Mucosa of descending colon (tissue), 3 donors: ENCODE data around the gene NKAIN2. TPM values are rescaled to one million over a fixed set of nuclear protein-coding genes. Genes with fewer than 3 reads are reported as not detected.

Experiments
- ATAC-seq: fragments of 200-7000 bp; cut with Tn5 transposase; one replicate; pipeline ENCODE4 v1.9.1; 2020; ENCODE audit warnings: mild to moderate bottlenecking, moderate library complexity
- DNase-seq, 3 donors: peaks; one replicate each; pipeline ENCODE4 v3.0.0-alpha.2; 2020
- H3K36me3 ChIP-seq: fragments of 200-600 bp; one replicate; pipeline ENCODE4 v1.8.0; 2021; ENCODE audit warnings: low read depth, mild to moderate bottlenecking
- H3K4me1 ChIP-seq: fragments of 200-600 bp; one replicate; pipeline ENCODE4 v1.8.0; 2021; ENCODE audit warnings: low read depth, mild to moderate bottlenecking
- H3K4me3 ChIP-seq: fragments of 200-600 bp; one replicate; pipeline ENCODE4 v1.8.0; 2021; ENCODE audit warnings: mild to moderate bottlenecking
- H3K9me3 ChIP-seq: fragments of 200-600 bp; one replicate; pipeline ENCODE4 v1.8.0; 2021; ENCODE audit warnings: mild to moderate bottlenecking
- intact Hi-C, 2 donors: fragments of 100-400 bp; cut with DNase I in 1 of 2; cut with micrococcal nuclease in 1 of 2; formaldehyde crosslinking; loops; one replicate each; pipeline versions ENCODE4 v1.11.0 to v1.11.1; 2022; cut with DNase I, micrococcal nuclease
- total RNA-seq, 3 donors: library from RNA; stranded (reverse); fragmentation: NEBNext Ultra II Directional in 2 of 3; extraction: Animal tissue kit (Norgen Biotek cat#: 25700) in 2 of 3; gene quantifications; one replicate each; pipeline versions ENCODE4 v1.2.1 to v1.2.4, GENCODE V29; 2021 to 2023
- TF ChIP-seq, protein P1 (sequence below): fragments of 200-600 bp; IDR thresholded peaks from one replicate; pipeline ENCODE4 v1.8.0; 2022; ENCODE audit warnings: antibody characterized with exemption, mild to moderate bottlenecking
- donor health status: DM: no; HTN: no; CAD: no; lungs with moderate emphysema.
- donor health status: DM: no; HTN: no; CAD: no.
- donor health status: DM: no; HTN: yes; CAD: no.

NKAIN2 gene
- total RNA-seq, 3 donors from 2014 or later, result 0.34 to 4.7 (median 0.69) TPM

DNA sequence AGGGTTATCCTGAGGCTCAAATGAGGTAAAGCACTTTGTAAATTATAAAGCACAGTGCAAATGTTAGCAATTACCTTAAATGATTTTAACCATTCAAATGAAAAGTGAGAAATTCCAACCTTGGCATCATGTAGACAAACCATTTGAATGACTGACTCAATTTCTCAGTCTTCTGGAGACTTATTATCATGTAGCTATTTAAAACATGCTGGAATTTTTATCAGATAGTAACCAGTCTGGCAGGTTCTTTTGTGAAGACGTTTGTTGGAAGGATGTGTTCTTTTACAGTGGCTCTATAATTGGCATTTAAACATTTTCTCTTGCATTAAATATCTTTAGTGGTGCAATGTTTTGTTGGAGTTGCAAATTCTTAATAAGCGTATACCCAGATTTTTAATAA, 386.6 kb downstream of the NKAIN2 start:
- no peak for DNase-seq
- intact Hi-C loops, result no loop called here
- ATAC-seq, result no peak
- H3K36me3 ChIP-seq, result no peaks in the 10 kb centered on the region
- H3K4me3 ChIP-seq, result no peak overlapping the region
- TF ChIP-seq, protein P1, sequence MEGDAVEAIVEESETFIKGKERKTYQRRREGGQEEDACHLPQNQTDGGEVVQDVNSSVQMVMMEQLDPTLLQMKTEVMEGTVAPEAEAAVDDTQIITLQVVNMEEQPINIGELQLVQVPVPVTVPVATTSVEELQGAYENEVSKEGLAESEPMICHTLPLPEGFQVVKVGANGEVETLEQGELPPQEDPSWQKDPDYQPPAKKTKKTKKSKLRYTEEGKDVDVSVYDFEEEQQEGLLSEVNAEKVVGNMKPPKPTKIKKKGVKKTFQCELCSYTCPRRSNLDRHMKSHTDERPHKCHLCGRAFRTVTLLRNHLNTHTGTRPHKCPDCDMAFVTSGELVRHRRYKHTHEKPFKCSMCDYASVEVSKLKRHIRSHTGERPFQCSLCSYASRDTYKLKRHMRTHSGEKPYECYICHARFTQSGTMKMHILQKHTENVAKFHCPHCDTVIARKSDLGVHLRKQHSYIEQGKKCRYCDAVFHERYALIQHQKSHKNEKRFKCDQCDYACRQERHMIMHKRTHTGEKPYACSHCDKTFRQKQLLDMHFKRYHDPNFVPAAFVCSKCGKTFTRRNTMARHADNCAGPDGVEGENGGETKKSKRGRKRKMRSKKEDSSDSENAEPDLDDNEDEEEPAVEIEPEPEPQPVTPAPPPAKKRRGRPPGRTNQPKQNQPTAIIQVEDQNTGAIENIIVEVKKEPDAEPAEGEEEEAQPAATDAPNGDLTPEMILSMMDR, result no peak
- no peaks in the 10 kb centered on the region for H3K4me1 ChIP-seq
- no peaks in the 10 kb centered on the region for H3K9me3 ChIP-seq

GRCh38 chr6:124193132-124193531, 389.5 kb downstream of the NKAIN2 start:
- Histone ChIP-seq H3K36me3 (no peaks in the 10 kb centered on the region), H3K4me1 (no peaks in the 10 kb centered on the region), H3K4me3 (no peak overlapping the region), H3K9me3 (no peaks in the 10 kb centered on the region)
- ATAC-seq (no peak), DNase-seq (no peak)
- intact Hi-C loops, result no loop called here
- TF ChIP-seq, protein P1, result no peak

- H3K4me1 ChIP-seq, result no peaks in the 10 kb centered on the region
- DNase-seq, result no peak
- intact Hi-C loops, result no loop called here
- H3K4me3 ChIP-seq, result no peak overlapping the region
- no peaks in the 10 kb centered on the region for H3K36me3 ChIP-seq
- no peaks in the 10 kb centered on the region for H3K9me3 ChIP-seq
- ATAC-seq, result no peak
- TF ChIP-seq, protein P1, result no peak
Observed at GRCh38 chr6:124197148-124197547, 393.5 kb downstream of the NKAIN2 start.

- H3K4me1 ChIP-seq, result no peaks in the 10 kb centered on the region
- H3K36me3 ChIP-seq, result no peaks in the 10 kb centered on the region
- TF ChIP-seq, protein P1, result no peak
- no peaks in the 10 kb centered on the region for H3K9me3 ChIP-seq
- no peak for ATAC-seq
- intact Hi-C loops, result no loop called here
- no peak overlapping the region for H3K4me3 ChIP-seq
- DNase-seq, result no peak
Observed at GRCh38 chr6:124199286-124199685, 395.6 kb downstream of the NKAIN2 start.

- Histone ChIP-seq H3K36me3 (no peaks in the 10 kb centered on the region), H3K9me3 (no peaks in the 10 kb centered on the region), H3K4me1 (no peaks in the 10 kb centered on the region), H3K4me3 (no peak overlapping the region)
- ATAC-seq, result no peak
- intact Hi-C loops, result no loop called here
- TF ChIP-seq, protein P1, result no peak
- no peak for DNase-seq
Observed at GRCh38 chr6:124200661-124201060, 397.0 kb downstream of the NKAIN2 start.

DNA sequence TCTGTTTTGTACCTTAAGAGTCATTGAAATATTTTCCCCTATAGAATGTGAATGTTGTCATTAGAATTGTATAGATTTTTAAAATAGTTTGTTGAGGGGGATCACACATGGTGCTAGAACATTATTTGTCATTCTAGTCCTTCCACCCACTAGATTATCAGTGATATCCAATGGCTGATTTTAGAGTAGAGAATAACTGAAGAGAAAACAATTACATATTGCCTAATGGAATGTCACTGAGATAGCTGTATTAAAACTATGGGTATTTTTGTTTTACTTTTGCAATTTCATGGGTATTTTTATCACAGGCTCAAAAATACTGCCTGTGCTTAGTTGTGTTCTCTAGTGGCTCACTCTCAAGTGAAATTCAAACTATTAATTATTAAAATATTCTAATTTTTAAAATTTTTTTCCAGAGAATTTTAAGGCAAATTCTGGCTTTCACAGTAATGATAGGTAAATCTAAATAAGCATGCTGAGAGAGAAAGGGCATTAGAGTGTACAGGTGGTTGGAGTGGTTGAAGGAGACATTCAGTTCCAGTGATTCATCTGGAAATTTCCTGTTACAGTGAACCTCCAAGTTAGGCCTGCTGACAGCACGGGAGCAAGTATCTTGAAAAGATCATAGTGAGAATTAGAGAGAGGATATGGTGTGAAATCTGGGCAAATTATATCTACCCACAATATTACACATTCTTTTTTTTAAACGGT, 399.6 kb downstream of the NKAIN2 start:
- DNase-seq (no peak), ATAC-seq (no peak)
- H3K4me3 ChIP-seq, result no peak overlapping the region
- TF ChIP-seq, protein P1, result no peak
- intact Hi-C loops, result no loop called here
- no peaks in the 10 kb centered on the region for H3K4me1 ChIP-seq
- H3K36me3 ChIP-seq, result no peaks in the 10 kb centered on the region
- no peaks in the 10 kb centered on the region for H3K9me3 ChIP-seq
